A673 (cell line): ENCODE measurements around the gene CD9. TPM values are rescaled to one million over a fixed set of nuclear protein-coding genes. Genes with fewer than 3 reads are reported as not detected.

ENCODE experiments used
- BruUV-seq: library from RNA; stranded (reverse); fragments of 400-500 nt; replicated peaks from 2 replicates; lab custom pipeline; 2021; lab: Mats Ljungman, UMichigan
- CTCF ChIA-PET: fragments of 300-600 bp; sonication (Branson Sonifier 250); formaldehyde crosslinking; loops from one replicate; lab custom pipeline; 2022; ENCODE audit warnings: antibody characterized with exemption; lab: Charles Lee
- POLR2A ChIA-PET: fragments of 300-600 bp; sonication (Branson Sonifier 250); formaldehyde crosslinking; loops from one replicate; lab custom pipeline; 2022; ENCODE audit warnings: antibody characterized with exemption; ENCODE audit not compliant: low non-redundant PET; lab: Charles Lee
- DNase-seq: peaks from one replicate; pipeline ENCODE4 v3.0.0-alpha.2; 2015; ENCODE audit warnings: low spot score
- H3K27ac ChIP-seq: fragments of 200-600 bp; sonication (generic); 2 replicates; pipeline ENCODE4 v1.5.1; 2016; ENCODE audit warnings: mixed run types, low read depth, mild to moderate bottlenecking, mixed read lengths, antibody characterized with exemption, low read length; ENCODE audit not compliant: poor library complexity, severe bottlenecking
- H3K27me3 ChIP-seq: fragments of 200-600 bp; sonication (generic); replicated peaks from 2 replicates; pipeline ENCODE4 v1.6.1; 2017; ENCODE audit warnings: mixed run types, low read depth, mild to moderate bottlenecking, mixed read lengths, antibody characterized with exemption, low read length; ENCODE audit not compliant: insufficient read depth, poor library complexity
- H3K36me3 ChIP-seq: fragments of 200-600 bp; sonication (generic); 2 replicates; pipeline ENCODE4 v1.6.1; 2016; ENCODE audit warnings: mixed run types, mild to moderate bottlenecking, mixed read lengths, antibody characterized with exemption, low read length; ENCODE audit not compliant: insufficient read depth, poor library complexity, severe bottlenecking
- H3K4me1 ChIP-seq: fragments of 200-600 bp; sonication (generic); 2 replicates; pipeline ENCODE4 v1.6.1; 2017; ENCODE audit warnings: mixed run types, mild to moderate bottlenecking, mixed read lengths, antibody characterized with exemption, low read length; ENCODE audit not compliant: insufficient read depth, poor library complexity, severe bottlenecking
- H3K4me3 ChIP-seq: fragments of 200-600 bp; sonication (generic); 2 replicates; pipeline ENCODE4 v1.5.1; 2016; ENCODE audit warnings: low read depth, mixed run types, mild to moderate bottlenecking, mixed read lengths, low read length; ENCODE audit not compliant: poor library complexity, severe bottlenecking
- H3K9me3 ChIP-seq: fragments of 200-600 bp; sonication (generic); 2 replicates; pipeline ENCODE4 v1.6.1; 2016; ENCODE audit warnings: mixed run types, low read depth, mild to moderate bottlenecking, mixed read lengths, antibody characterized with exemption, low read length; ENCODE audit not compliant: poor library complexity, severe bottlenecking
- CTCF ChIP-seq: fragments of 300-800, 200-600 bp; sonication (generic); conservative IDR thresholded peaks from 2 replicates; pipeline ENCODE4 v1.5.1; 2017; ENCODE audit warnings: low read depth, mild to moderate bottlenecking, antibody characterized with exemption, low read length, moderate library complexity, mixed read lengths
- EZH2 ChIP-seq: fragments of 200-600 bp; sonication (generic); IDR thresholded peaks from 2 replicates; pipeline ENCODE4 v1.6.1; 2017; ENCODE audit warnings: borderline replicate concordance, low read depth, mild to moderate bottlenecking, mixed read lengths, antibody characterized with exemption, low read length; ENCODE audit not compliant: poor library complexity, severe bottlenecking
- intact Hi-C: fragments of 100-400 bp; cut with micrococcal nuclease; formaldehyde crosslinking; loops from one replicate; pipeline ENCODE4 v1.10.0; 2022; ENCODE audit not compliant: unreplicated experiment
- total RNA-seq: library from RNA; stranded (reverse); gene quantifications from 2 replicates; pipeline ENCODE4 v1.2.3, GENCODE V29; 2021

CD9 gene
- total RNA-seq, 1 experiment from 2014 or later = 2.8 TPM

GRCh38 chr12:6273205-6273540 is 73.0 kb downstream of the CD9 start:
- intact Hi-C loops = no loop called here
- POLR2A ChIA-PET = no interaction called here
- CTCF ChIA-PET = no interaction called here
- BruUV-seq = no TSS peak
- no peak for DNase-seq
- Histone ChIP-seq H3K27ac (no peak overlapping the region), H3K36me3 (no peaks in the 10 kb centered on the region), H3K4me1 (peaks cover 4% of the 10 kb centered on the region), H3K27me3 (no peaks in the 10 kb centered on the region), H3K9me3 (no peaks in the 10 kb centered on the region), H3K4me3 (no peak overlapping the region)
- TF ChIP-seq CTCF (no peak), EZH2 (no peak)

- Histone ChIP-seq H3K36me3 (no peaks in the 10 kb centered on the region), H3K27me3 (no peaks in the 10 kb centered on the region), H3K4me3 (no peak overlapping the region), H3K27ac (no peak overlapping the region), H3K9me3 (no peaks in the 10 kb centered on the region), H3K4me1 (peaks cover 7% of the 10 kb centered on the region)
- POLR2A ChIA-PET = no interaction called here
- no TSS peak for BruUV-seq
- CTCF ChIA-PET = no interaction called here
- no peak for DNase-seq
- intact Hi-C loops = no loop called here
- TF ChIP-seq EZH2 = no peak
- TF ChIP-seq CTCF = no peak
These were observed 73.5 kb downstream of the CD9 start for GRCh38 chr12:6273541-6274230.

GRCh38 chr12:6274231-6275221 is 74.3 kb downstream of the CD9 start:
- Histone ChIP-seq H3K4me1 (peaks cover 7% of the 10 kb centered on the region), H3K36me3 (no peaks in the 10 kb centered on the region), H3K27me3 (no peaks in the 10 kb centered on the region), H3K27ac (no peak overlapping the region), H3K4me3 (no peak overlapping the region), H3K9me3 (no peaks in the 10 kb centered on the region)
- CTCF ChIA-PET = no interaction called here
- BruUV-seq = no TSS peak
- POLR2A ChIA-PET = no interaction called here
- no peak for TF ChIP-seq EZH2
- TF ChIP-seq CTCF = no peak
- no peak for DNase-seq
- intact Hi-C loops = loop anchor here (5.0 kb wide), 1 partner anchor 292 kb away; no protein-coding TSS in a partner anchor
